ENCODE results near the gene RYR2.
"Not testable (repeated sequence)": the region's sequence is repeated elsewhere in the genome, so short reads cannot be mapped to it uniquely, and the experiment has no call there.

Gene RYR2

DNA sequence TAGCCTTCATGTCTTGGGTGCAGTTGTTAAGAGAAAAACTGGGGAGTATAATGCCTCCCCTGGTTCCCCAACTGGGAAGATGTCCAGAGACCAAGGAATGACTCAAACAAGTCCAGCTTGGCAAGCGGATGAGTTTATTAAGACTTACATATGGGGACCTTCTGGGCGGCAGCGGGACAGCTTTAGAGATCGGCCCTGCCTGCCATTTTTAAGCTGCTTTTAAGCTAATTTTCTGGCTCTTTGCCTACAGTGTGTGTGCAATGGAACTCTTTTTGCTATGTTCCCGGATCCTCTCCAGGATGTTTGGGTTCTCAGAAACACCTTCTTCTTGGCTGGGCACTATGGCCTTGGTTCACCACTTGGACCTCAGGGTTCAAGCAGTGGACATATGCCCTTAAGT is 99.5 kb downstream of the RYR2 start:
- DNase-seq (ENCODE audit: low read depth, low spot score): no peak

DNA sequence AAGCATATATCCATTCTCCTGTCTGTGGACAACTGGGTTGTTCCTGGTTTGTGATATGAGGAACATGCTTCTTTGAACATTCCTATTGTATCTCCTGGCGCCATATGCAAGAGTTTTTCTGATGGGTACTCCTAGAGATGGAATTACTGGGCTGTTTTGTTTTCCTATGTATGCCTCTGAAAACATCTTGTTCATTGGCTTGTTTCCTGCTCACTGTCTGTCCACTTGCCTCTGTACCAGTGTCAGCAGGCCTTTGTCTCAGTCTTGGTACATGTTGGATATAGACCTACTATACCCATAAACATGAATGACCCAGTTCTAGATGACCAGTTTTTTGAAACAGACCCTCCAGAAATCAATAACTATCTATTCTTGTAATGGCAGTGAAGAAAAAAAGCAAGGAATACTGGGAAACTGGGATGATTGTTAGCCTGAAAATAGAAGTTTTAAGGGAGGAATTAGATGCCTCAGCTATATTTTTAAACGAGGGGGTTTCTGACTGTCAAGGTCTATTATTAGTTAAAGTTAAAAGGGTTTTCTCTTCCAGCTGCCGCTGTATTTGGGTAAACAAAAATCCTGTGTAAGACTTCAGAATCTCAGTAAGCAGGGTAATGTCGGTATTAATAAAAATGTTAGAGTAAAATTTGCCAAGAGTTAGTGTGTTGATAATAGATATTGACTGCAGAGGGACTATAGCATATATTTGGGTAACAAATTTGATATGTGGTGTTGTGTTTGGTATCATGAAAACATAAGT is 103.6 kb downstream of the RYR2 start:
- DNase-seq (ENCODE audit: low read depth, low spot score): no peak

DNA sequence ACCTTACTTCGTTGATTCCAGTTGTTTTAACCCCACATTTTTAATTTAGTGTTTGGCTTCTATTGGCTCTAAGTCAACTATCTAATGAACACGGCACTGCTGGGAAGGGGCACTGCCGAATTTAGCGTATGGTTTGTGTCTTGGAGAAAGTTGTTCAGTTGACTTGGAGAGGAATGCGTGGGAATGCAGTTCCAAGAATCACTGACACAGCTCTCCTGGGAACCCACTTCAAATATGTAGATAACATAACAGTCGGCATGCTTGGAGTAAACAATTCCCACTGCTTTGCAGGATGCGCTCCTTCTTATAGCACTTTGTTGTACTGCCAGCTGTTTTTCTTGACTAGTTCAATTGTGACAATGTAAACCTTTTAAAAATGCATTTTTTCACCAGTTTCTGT is 104.3 kb downstream of the RYR2 start:
- DNase-seq (ENCODE audit: low read depth, low spot score): no peak

DNA sequence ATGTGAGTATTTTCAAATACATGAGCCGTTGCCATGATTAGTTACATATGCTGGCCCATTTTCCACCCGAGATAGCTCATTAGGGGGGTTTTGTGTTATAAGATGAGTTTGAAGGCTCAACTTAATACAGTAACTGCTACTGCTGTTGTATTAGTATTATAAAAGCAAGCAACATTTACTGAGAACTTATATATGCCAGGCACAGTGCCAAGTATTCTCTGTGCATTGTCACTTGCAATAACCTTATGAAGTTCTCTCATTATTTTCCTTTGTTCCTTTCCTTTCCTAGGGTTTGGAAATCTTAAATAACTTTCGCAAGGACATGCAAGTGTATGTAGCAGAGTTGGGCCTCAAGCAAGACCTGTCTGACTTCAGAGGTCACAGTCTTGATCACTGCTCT is 107.9 kb downstream of the RYR2 start:
- no peak for DNase-seq (ENCODE audit: low read depth, low spot score)

DNA sequence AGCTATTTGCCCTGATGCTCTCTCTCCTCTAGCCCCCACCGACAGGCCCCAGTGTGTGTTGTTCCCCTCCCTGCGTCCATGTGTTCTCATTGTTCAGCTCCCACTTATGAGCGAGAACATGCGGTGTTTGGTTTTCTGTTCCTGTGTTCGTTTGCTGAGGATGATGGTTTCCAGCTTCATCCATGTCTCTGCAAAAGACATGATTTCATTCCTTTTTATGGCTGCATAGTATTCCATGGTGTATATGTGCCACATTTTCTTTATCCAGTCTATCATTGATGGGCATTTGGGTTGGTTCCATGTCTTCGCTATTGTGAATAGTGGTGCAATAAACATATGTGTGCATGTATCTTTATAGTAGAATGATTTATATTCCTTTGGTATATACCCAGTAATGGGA is 110.0 kb downstream of the RYR2 start:
- not testable (repeated sequence) for DNase-seq (ENCODE audit: low read depth, low spot score)

DNA sequence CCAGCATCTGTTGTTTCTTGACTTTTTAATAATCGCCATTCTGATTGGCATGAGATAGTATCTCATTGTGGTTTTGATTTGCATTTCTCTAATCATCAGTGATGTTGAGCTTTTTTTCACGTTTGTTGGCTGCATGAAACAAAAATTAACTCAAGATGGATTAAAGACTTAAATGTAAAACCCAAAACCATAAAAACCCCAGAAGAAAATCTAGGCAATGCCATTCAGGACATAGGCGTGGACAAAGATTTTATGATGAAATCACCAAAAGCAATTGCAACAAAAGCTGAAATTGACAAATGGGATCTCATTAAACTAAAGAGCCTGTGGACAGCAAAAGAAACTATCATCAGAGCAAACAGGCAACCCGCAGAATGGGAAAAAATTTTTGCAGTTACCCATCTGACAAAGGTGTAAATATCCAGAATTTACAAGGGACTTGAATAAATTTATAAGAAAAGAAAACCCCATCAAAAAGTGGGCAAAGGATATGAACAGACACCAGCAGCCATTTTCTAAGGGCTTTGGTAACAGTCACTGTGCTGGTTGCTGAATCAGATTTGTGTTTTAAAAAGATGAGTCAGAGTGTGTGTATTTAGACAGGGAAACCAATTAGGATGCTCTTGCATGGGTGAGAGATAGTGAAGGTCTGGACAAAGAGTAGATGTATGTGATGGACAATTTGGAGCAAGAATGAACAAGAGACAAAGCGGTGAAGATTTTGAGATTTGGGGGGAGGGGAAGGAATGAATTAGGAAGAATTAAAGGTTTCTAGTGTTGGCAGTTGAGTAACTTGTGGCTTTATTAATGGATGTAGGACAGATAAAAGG is 110.7 kb downstream of the RYR2 start:
- no peak for DNase-seq (ENCODE audit: low read depth, low spot score)

DNA sequence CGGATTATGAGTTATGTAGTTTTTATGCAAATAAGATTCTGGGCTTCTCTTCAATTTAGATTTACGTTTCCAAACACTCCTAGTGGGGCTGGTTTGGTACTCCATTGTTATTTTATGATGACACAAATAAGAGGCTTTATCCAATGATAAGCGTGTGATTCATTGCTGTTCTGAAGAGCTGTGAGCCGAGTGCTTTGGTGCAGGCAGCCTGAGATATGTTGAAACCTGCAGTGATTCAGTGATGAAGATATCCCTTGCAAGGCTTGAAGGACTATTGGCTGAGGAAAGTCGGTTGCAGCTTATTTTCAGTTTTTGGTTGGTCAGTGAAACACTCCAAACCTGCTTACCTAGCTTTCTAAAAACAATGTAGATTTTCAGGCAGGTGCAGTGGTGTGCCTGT is 112.2 kb downstream of the RYR2 start:
- DNase-seq (ENCODE audit: low read depth, low spot score): no peak

DNA sequence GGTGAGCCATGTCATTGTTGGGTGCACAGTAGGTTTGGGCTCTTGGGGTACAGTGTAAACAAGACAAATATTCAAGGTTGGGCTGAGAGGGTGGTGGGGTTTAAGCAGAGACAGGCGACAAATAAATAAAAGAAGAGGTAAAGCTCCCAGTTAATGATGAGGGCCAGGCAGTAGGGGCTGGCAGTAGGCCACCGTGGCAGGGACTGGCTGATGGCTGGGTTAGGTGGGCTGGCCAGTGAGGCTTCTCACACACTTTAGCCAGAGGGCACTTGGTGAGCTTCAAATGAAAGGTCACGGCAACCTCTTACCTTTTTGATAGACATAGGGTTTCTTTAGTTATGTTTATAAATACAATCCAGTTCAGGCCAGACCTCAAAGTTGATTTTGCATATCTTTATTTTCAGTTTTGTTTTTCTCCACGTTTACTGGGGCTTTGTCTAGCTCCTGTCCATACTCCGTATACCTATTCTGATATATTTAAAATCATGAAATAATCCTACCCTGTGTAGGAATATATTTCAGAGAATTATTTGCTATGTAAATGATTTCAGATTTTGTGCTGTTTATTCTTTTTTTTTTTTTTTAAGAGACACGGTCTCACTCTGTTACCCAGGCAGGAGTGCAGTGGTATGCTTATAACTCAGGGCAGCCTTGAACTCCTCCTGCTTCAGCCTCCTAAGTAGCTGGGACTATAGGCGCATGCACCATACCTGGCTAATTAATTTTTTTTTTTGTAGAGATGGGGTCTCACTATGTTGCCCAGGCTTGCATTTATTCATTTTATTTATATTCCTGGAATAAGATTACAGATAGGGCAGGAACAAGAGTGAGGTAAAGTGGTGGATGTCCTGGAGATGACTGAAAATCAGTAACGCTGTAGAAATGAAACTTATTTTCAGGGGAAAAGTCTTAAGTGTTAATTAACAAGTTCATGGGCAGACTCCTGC is 122.7 kb downstream of the RYR2 start:
- DNase-seq (ENCODE audit: low read depth, low spot score): no peak

DNA sequence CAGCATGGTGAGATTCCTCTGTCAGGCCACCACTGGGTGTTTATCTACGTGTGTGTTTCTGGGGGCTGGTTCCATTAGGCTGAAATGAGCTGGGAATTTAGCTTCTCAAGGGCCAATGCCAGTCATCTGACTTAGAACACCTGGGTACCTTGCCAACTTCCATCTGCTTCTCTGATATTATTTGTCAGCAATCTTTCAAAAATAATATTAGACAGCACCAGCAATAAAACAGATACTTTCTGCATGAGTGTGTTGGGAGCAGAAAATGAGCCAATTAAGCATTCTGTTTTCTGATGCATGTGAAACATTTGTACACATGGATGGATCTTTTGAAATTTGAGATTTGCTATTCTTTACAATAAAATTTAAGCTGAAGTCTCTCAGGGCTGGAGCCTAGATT is 124.1 kb downstream of the RYR2 start:
- DNase-seq (ENCODE audit: low read depth, low spot score): no peak

DNA sequence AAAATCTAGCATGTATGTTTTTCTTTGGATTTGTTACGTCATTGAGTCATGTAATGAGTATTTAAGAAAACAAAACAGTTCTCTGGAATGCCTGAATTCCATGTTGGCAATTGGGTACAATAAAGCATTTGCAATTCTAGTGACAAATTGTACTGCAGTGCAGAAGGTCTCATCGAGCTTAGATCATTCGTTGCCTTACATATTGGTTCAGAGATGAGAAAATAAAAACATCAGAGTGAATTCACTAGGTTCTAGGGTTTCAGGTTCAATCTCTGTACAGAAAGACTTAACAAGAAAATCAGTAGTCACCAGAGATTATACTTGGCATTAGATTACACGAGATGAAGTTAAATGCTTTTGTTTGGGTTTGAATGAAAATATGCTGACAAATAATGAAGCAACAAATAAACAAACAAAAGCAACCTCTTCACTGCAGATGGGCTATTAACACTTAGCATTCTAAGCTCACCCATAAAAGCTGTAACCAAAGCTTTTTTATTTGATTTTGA is 124.7 kb downstream of the RYR2 start:
- peak; percentile 18 for DNase-seq (ENCODE audit: low read depth, low spot score)

DNA sequence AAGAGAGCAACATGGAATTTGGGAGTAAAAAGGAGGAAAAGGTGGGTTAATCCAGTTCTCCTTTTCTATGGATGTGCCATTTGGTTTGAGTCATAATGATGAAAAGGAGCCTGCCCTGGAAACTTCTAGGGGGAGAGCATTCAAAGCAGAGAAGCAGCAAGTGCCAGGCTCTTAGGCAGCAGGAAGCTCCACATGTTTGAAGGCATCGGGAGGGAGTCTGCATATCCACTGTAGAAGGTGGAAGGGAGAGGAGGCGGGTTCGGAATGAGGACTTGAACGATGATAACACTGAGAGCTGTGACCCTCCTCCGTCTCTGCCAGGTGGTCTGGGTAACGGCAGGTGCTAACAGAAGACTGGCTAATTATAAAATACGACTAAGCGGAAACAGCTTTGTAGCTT is 128.2 kb downstream of the RYR2 start:
- no peak for DNase-seq (ENCODE audit: low read depth, low spot score)

DNA sequence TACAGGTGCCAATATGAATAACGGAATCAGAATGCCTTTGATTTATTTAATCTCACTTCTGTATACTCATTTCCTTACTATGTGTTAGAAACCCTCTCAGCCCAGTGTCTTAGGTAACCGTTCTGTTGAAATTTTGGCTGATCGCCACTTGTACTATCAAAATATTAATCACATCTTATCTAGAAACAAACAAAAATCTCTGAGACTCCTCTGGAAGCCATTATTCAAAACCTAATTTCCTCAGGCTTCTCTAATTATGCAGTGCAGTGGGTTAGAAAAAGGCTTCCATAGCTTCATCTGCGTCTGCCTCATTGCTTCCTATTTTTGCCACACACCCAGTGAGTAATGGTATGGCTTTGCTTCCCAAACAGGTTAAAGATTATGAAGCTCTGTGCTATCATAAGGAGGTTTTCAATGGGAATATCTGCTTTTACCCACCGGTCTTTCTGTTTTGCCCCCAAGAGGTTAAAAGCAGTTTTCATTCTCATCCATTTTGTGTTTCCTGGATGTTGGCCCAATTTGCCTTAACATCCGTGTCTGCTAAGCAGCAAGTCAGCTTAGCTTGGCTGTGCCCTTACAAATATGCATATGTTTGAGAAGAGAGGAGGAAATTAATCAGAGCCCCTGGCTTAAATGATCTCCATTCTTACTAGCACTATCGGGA is 129.6 kb downstream of the RYR2 start:
- no peak for DNase-seq (ENCODE audit: low read depth, low spot score)

DNA sequence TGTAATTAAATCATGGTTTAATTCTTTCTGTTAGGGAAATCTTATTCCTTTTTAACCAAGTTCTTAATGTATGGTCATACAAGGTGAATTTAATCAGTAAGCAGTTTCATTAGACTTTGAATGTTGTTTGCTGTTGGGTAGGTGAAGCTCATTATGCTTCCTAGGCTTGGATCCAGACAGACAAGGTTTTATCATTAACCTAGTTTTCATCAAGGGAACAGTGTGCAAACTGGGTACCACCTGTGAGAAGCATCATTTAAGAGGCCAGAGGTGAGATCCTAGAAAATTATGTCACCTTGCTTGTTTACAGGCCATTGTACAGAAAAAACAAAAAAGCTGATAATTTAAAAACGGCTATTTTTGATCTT is 130.1 kb downstream of the RYR2 start:
- no peak for DNase-seq (ENCODE audit: low read depth, low spot score)

DNA sequence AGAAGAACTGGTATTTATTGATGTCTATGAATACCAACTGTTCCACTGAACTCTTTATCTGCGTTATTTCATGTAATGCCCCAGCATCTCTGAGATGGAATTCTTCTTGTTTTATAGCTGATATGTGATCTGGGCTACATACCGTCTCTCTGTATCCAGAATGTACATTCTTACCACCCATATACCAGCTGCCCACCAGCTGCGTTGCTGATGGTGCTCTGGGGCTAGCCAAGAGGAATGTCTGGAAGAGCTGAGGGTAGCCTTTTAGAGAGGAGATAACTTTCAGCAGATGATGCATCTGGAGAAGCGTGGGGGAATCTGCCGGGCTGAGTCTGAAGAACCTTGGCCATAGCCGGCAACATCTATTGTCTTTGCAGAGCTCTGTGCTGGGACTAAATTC is 137.5 kb downstream of the RYR2 start:
- no peak for DNase-seq (ENCODE audit: low read depth, low spot score)

DNA sequence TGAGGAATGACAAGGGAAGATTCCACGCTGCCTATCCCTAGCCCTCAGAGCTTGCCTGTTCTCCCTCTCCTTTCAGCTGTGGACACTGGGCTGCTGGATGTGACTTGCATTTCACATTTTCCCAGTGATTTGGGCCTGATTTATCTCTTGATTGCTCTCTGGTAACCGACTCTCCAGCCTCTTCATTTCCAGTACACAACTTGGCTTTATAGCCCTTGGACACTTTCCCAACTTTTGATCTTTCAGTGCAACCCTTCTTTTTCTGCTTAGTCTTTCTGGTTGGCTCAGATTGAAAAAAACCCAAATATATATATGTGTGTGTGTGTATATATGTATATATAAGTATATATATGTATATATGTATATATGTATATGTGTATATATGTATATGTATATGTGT is 138.3 kb downstream of the RYR2 start:
- DNase-seq (ENCODE audit: low read depth, low spot score): no peak

DNA sequence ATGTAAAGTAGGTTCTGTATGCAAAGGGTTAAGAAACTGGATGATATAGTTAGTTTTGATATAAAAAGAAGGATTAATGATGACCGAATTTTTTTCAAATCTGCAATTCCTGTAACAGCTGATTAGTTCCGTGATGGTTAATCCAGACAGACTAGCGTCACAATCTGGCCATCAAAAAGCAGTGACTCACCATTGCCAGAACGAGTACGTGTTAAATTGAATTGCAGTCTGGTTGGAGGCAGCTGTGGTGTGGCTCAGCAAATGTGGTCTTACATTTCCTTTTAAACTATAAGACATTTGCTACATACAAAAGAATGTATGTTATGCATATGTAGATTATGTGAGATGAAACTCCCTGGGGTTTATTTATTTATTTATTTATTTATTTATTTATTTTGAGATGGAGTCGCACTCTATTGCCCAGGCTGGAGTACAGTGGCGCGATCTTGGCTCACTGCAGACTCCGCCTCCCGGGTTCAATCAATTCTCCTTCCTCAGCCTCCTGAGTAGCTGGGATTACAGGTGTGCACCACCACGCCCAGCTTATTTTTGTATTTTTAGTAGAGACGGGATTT is 139.8 kb downstream of the RYR2 start:
- DNase-seq (ENCODE audit: low read depth, low spot score): no peak

DNA sequence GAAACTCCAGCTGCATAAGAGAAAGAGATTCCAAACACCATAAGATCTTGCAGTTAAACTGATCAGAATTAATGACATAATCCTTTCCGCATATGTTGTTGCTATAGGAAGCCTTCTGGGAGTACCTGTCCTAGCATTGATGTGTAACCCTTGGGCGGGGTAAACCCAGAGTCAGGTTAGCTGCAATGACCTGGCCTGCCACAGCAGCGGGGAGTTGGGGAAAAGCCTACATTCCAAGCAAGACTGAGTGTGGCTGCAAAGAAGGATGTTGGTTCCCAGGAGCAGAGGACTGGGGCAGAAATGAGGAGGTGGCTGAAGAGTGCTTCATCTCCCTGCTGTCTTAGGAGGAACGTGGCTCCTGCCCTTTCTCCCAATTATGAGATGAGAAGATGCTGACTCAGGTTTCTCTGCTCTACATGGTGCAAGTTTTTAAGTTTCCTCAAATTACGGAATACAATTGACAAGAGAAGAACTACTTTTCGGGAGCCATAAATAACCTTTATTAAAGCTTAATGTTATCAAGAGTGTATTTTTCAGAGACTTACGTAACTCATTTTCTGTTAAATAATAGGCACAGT is 142.1 kb downstream of the RYR2 start:
- no peak for DNase-seq (ENCODE audit: low read depth, low spot score)

DNA sequence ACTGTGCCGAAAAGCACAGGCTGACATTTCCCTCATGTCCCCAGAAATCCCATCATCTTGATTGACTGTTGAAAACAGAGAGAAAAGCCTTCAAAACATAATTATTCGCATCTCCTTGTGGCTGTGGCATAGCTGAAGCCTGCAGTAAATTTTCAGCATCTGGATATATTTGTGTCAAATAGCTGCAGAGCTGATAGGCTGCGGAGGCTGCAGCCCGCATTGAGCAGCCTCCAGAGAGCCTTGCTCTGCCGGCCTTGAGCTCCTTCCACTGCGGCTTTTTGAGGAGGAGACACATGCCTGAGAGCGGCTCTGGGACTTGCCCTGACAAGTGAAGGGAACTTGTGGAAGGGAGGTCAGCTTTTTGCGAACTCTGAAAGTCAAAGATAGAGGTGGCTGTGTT is 144.7 kb downstream of the RYR2 start:
- DNase-seq (ENCODE audit: low read depth, low spot score): no peak

DNA sequence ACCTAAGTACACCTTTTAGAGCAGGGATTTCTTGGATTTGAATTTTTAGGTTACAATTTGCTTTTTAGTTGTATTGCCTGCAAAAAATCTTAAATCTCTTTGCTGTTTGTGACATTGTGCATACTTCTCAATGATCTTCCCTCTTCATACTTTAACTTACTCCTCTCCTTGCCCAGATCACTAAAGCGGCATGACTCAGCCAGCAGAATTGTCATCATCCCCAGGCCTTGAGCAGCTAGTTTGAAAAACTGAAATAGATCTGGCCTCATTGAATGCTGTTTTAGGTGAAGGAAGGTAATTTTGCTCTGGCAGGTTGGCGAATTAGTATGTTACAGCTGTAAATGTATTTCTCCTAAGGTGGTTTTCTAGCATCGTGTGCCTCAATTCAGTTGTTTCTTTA is 145.9 kb downstream of the RYR2 start:
- no peak for DNase-seq (ENCODE audit: low read depth, low spot score)

DNA sequence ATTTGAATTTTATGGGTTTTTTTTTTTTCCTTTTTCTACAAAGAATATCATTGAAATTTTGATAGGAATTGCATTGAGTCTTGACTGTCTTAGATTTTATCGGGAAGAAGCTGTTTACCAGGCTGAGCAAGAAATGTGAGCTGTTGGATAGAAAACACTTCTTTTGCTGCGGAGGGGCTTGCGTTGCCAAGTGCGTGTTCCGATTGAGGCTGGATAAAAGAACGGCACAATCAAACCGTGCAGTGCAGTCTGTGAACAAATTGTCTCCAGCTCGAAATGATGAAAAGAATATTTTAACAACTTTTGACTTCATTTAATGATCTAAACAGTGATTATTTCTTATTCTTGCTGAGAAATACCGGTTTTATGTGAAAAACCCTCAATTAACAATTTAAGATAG is 149.4 kb downstream of the RYR2 start:
- no peak for DNase-seq (ENCODE audit: low read depth, low spot score)
